GM21737 (cell line): ENCODE measurements around the gene SLC5A7.

Experiments used
- ATAC-seq: cut with Tn5 transposase; IDR thresholded peaks from one replicate; pipeline ENCODE4 v1.9.1; 2021; ENCODE audit warnings: mild to moderate bottlenecking, moderate library complexity; ENCODE audit not compliant: unreplicated experiment

SLC5A7 gene

DNA sequence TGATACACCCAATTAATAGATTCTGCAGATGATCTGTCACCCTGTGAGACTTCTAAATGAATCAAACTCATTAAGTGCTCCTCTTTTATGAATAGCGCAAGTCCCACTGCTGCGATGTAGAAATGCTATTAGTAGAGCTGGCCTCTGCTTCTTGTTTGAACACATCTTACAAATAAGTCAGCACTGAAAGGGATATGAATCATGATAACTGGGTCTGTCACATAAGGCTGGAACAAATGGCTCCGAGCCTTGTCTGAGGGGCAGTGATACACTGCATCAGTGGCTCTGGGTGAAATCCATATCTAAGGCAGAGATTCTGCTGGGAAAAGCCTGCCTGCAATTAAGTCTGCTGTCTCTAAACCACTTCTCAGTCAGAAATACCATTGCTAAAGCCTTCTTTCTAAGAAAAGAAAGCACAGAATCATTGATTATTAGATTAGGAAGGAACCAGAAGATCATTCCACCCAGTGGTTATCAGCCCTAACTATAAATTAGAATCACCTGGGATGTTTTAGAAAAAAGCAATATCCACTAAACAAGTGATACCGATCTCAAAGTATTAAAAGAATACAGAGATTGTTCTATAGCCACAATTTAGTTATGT lies 75.2 kb downstream of the SLC5A7 start:
- ATAC-seq: no peak
